Immature natural killer cell (primary cell): ENCODE data around the gene KLHL29. TPM values are rescaled to one million over a fixed set of nuclear protein-coding genes. Genes with fewer than 3 reads are reported as not detected.
"Not testable (repeated sequence)": the region's sequence is repeated elsewhere in the genome, so short reads cannot be mapped to it uniquely, and the experiment has no call there.

Experiments used
- DNase-seq, 3 donors: peaks; one replicate each; pipeline ENCODE4 v3.0.0; 2022; ENCODE audit warnings: mixed read lengths in 1 of 3
- H3K27ac Mint-ChIP-seq, 6 donors: one replicate each; pipeline ENCODE4 v1.8.0; 2020; ENCODE audit warnings: mixed read lengths in 6 of 6, mild to moderate bottlenecking in 5 of 6, inconsistent platforms in 4 of 6, moderate library complexity in 3 of 6
- H3K27me3 Mint-ChIP-seq, 3 donors: one replicate each; pipeline ENCODE4 v1.8.0; 2020 to 2021; ENCODE audit warnings: low read depth in 3 of 3, mild to moderate bottlenecking in 3 of 3, mixed read lengths in 3 of 3, moderate library complexity in 3 of 3, inconsistent platforms in 1 of 3
- H3K36me3 Mint-ChIP-seq, 3 donors: one replicate each; pipeline ENCODE4 v1.8.0; 2020; ENCODE audit warnings: mixed read lengths in 3 of 3, inconsistent platforms in 2 of 3, mild to moderate bottlenecking in 2 of 3
- H3K4me1 Mint-ChIP-seq, 2 donors: one replicate each; pipeline ENCODE4 v1.8.0; 2020; ENCODE audit warnings: inconsistent platforms in 2 of 2, mild to moderate bottlenecking in 2 of 2, mixed read lengths in 2 of 2, moderate library complexity in 1 of 2
- H3K4me3 Mint-ChIP-seq, 5 donors: one replicate each; pipeline ENCODE4 v1.8.0; 2020; ENCODE audit warnings: mild to moderate bottlenecking in 5 of 5, mixed read lengths in 5 of 5, inconsistent platforms in 3 of 5, moderate library complexity in 3 of 5
- H3K9me3 Mint-ChIP-seq, 6 donors: one replicate each; pipeline ENCODE4 v1.8.0; 2020; ENCODE audit warnings: mild to moderate bottlenecking in 6 of 6, mixed read lengths in 6 of 6, inconsistent platforms in 4 of 6, moderate library complexity in 3 of 6
- polyA plus RNA-seq, 3 donors: library from polyadenylated mRNA; unstranded; fragments of 300-500 nt; fragmentation: Illumina TruSeq; gene quantifications; one replicate each; pipeline ENCODE4 v1.2.3, GENCODE V29; 2021

The KLHL29 gene
- under 1 TPM in 2 of 3 donors, not detected in 1; 0.02 to 0.41 TPM for polyA plus RNA-seq

- no peaks in the 10 kb centered on the region for H3K36me3 Mint-ChIP-seq
- peaks cover 0 to 2% (median 0%) of the 10 kb centered on the region in 6 donors for H3K9me3 Mint-ChIP-seq
- peak; percentile 21 to 35 (median 33) for DNase-seq
- H3K27ac Mint-ChIP-seq: no peak within 1 kb of the TSS
- peak within 1 kb of the TSS; percentile 79 to 84 (median 83) for H3K4me3 Mint-ChIP-seq
- peaks cover 15 to 31% (median 19%) of the 10 kb centered on the region in 3 donors for H3K27me3 Mint-ChIP-seq
- H3K4me1 Mint-ChIP-seq: peaks cover 20 to 35% of the 10 kb centered on the region in 2 donors
These were observed at the start of gene KLHL29 for GRCh38 chr2:23384551-23385343. KLHL29 (plus strand) TSS chr2:23385179; CDS start chr2:23562197, 177,018 bp downstream.

DNA sequence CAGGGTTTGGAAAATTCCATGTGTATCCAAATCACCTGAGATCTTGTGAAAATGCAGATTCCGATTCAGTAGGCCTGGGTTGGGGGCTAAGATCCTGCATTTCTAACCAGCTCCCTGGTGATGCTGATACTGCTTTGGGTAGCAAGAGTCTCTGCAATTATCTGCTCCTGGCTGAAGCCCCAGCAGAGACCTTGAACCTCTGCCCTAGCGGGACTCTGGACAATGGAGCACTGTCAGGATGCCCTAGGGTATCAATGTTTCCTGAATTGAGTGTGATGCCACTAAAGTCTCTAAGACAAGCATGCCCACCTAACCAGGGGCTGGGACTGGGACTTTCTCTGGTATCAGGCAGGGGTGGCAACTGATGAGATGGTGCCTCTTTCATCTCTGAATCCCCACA lies 49.4 kb upstream of the KLHL29 start:
- H3K36me3 Mint-ChIP-seq: no peaks in the 10 kb centered on the region

DNA sequence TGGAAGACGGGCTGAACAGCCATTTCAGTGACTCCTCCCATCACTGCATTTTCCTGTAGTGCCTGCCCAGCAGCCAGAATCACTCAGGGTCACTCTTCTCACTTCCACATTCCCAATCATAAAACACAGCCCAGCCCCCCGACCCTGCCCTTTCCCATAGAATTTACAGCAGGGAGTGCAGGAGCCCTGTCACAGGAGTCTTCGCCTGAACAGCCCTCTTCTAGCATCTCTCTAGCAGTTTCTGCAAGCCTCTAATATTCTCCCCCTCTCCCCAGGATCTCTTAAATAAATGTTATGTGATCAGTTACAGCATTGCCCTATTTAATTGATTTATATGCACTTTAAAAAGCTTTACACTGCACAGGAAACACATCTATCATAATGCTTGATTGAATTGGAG lies 42.9 kb upstream of the KLHL29 start:
- H3K27me3 Mint-ChIP-seq: peaks cover 3 to 8% (median 4%) of the 10 kb centered on the region in 3 donors
- no peak overlapping the region for H3K27ac Mint-ChIP-seq
- no peak overlapping the region for H3K4me3 Mint-ChIP-seq
- H3K36me3 Mint-ChIP-seq: no peaks in the 10 kb centered on the region
- H3K4me1 Mint-ChIP-seq: no peaks in the 10 kb centered on the region
- peaks cover 0 to 2% (median 0%) of the 10 kb centered on the region in 6 donors for H3K9me3 Mint-ChIP-seq
- no peak for DNase-seq

More for the DNA sequence above, 49.4 kb upstream of the KLHL29 start:
- Mint-ChIP-seq H3K27me3 (peaks cover 3 to 4% (median 4%) of the 10 kb centered on the region in 3 donors), H3K4me1 (no peaks in the 10 kb centered on the region), H3K4me3 (no peak overlapping the region), H3K9me3 (no peaks in the 10 kb centered on the region), H3K27ac (no peak overlapping the region)
- no peak for DNase-seq

- no peak overlapping the region for H3K4me3 Mint-ChIP-seq
- peaks cover 4 to 10% (median 4%) of the 10 kb centered on the region in 3 donors for H3K27me3 Mint-ChIP-seq
- DNase-seq: no peak
- no peak overlapping the region for H3K27ac Mint-ChIP-seq
- H3K4me1 Mint-ChIP-seq: no peaks in the 10 kb centered on the region
- peaks cover 0 to 2% (median 0%) of the 10 kb centered on the region in 6 donors for H3K9me3 Mint-ChIP-seq
- no peaks in the 10 kb centered on the region for H3K36me3 Mint-ChIP-seq
These were observed 39.0 kb upstream of the KLHL29 start for GRCh38 chr2:23346029-23346428.

DNA sequence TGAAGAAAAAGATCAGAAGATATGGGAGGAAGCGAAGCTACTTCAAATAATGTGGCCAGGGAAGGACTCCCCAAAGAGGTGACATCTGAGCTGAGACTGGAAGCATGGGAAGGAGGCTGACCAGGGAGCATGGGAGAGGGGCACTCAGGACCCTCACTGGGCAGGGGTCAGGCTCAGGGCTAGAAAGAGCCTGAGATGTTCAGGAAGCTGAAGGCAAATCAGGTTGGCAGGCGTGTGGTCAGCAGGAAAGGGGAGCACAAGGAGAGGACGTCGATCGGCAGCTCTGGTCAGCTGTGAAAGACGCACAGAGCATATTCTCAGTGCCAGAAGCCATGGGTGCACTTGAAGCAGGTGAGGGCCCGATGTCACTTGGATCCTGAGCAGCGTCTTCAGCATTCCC lies 38.2 kb upstream of the KLHL29 start:
- H3K4me1 Mint-ChIP-seq: no peaks in the 10 kb centered on the region
- DNase-seq: no peak
- no peak overlapping the region for H3K4me3 Mint-ChIP-seq
- H3K27me3 Mint-ChIP-seq: peaks cover 4 to 10% (median 5%) of the 10 kb centered on the region in 3 donors
- no peak overlapping the region for H3K27ac Mint-ChIP-seq
- peaks cover 0 to 2% (median 0%) of the 10 kb centered on the region in 6 donors for H3K9me3 Mint-ChIP-seq
- H3K36me3 Mint-ChIP-seq: no peaks in the 10 kb centered on the region

DNA sequence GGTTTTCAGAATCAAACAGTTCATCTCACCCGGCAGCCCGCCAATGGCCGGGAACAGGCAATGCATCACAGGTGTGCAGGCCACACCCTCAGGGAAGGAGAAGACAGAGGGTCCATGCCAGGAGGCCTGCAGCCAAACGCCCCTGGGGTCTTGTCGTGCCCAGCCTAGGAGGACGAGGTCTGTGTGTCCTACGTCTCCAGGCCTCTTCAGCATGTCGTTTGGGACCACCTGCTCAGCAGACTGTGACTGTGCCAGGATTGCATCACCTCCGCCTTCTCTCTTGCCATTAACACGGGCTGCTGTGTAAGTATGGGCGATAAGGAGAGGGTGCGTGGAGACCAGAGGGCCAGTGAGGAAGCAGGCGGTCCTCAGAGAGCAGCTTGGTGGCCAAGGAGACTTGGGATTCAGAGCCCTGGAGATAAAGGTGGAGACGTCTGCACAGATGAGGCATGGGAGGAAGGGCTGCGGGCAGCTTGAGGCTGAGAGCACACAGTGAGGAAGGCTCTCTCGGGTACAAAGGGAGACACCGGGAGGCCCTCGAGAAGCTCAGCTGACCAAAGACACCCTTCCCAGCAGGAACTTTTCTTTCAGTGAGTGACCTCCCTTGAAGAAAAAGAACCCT lies 37.4 kb upstream of the KLHL29 start:
- H3K4me3 Mint-ChIP-seq: no peak overlapping the region
- H3K27ac Mint-ChIP-seq: no peak overlapping the region
- DNase-seq: no peak
- peaks cover 0 to 2% (median 0%) of the 10 kb centered on the region in 6 donors for H3K9me3 Mint-ChIP-seq
- peaks cover 4 to 6% (median 5%) of the 10 kb centered on the region in 3 donors for H3K27me3 Mint-ChIP-seq
- H3K4me1 Mint-ChIP-seq: no peaks in the 10 kb centered on the region
- H3K36me3 Mint-ChIP-seq: no peaks in the 10 kb centered on the region

DNA sequence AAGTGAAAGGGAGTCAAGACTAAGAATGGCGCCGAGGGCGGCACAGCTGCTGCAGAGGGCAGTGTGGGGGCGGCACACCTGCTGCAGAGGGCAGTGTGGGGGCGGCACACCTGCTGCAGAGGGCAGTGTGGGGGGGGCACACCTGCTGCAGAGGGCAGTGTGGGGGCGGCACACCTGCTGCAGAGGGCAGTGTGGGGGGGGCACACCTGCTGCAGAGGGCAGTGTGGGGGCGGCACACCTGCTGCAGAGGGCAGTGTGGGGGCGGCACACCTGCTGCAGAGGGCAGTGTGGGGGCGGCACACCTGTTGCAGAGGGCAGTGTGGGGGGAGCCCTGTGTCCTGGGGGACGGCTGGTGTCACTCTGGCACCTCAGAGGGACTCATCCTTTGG lies 36.9 kb upstream of the KLHL29 start:
- H3K9me3 Mint-ChIP-seq, H3K36me3 Mint-ChIP-seq, DNase-seq, H3K4me1 Mint-ChIP-seq, H3K27me3 Mint-ChIP-seq, H3K27ac Mint-ChIP-seq, H3K4me3 Mint-ChIP-seq: not testable (repeated sequence)

DNA sequence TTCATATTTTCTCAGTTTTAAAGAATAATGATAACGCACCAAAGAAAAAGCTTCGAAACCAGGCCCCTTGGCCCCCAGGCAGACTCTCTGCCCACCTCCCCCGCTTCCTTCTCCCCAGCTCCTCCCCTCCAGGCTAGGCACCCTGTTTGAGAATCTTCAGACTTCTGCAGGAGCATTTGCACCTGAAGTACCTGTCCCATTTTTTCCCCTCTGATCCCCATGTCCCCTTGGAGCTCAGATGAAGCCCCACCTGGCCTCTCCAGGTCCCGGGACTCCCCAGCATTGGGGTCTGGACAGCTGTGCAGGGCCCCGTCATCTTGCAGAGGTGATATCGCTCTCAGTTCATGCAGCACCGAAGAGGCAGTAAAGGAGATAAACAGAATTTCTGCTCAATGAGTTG lies 35.5 kb upstream of the KLHL29 start:
- Mint-ChIP-seq H3K4me3 (no peak overlapping the region), H3K27ac (no peak overlapping the region), H3K9me3 (peaks cover 0 to 2% (median 0%) of the 10 kb centered on the region in 6 donors), H3K36me3 (no peaks in the 10 kb centered on the region), H3K4me1 (no peaks in the 10 kb centered on the region), H3K27me3 (peaks cover 1 to 12% (median 9%) of the 10 kb centered on the region in 3 donors)
- no peak for DNase-seq

GRCh38 chr2:23350041-23350791 lies 34.8 kb upstream of the KLHL29 start:
- H3K4me1 Mint-ChIP-seq: no peaks in the 10 kb centered on the region
- no peak overlapping the region for H3K27ac Mint-ChIP-seq
- peaks cover 0 to 2% (median 0%) of the 10 kb centered on the region in 6 donors for H3K9me3 Mint-ChIP-seq
- no peak for DNase-seq
- no peak overlapping the region for H3K4me3 Mint-ChIP-seq
- peaks cover 1 to 13% (median 9%) of the 10 kb centered on the region in 3 donors for H3K27me3 Mint-ChIP-seq
- no peaks in the 10 kb centered on the region for H3K36me3 Mint-ChIP-seq

DNA sequence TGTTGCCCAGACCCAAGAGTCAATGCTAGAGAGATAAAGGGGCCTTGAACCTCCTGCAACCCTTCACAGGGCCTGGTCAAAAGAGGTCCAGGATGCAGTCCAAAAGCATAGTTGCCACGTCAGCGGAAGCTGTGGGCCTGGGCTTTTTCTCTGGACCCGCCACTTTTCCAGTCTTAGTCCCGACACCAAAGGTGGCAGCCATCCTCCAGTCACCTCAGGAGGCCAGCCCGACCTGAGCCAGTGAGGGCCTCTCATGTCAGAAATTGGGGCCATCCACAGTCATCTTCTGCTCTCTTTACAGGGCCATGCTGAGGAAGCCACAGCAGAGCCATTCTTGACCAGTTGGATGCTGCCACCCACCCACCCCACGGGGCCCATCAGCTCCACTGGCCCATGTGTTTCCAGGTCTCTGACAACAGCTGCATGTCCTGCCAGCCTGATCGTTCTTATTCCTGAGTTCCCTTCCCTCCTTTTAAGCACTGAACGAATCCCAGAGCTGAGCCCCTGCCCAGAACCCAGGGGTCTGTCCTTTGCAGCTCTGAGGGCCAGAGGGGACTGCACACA lies 34.1 kb upstream of the KLHL29 start:
- H3K36me3 Mint-ChIP-seq: no peaks in the 10 kb centered on the region
- H3K4me1 Mint-ChIP-seq: no peaks in the 10 kb centered on the region
- no peak overlapping the region for H3K27ac Mint-ChIP-seq
- H3K9me3 Mint-ChIP-seq: peaks cover 0 to 2% (median 0%) of the 10 kb centered on the region in 6 donors
- DNase-seq: no peak
- H3K4me3 Mint-ChIP-seq: no peak overlapping the region
- peaks cover 1 to 13% (median 9%) of the 10 kb centered on the region in 3 donors for H3K27me3 Mint-ChIP-seq

DNA sequence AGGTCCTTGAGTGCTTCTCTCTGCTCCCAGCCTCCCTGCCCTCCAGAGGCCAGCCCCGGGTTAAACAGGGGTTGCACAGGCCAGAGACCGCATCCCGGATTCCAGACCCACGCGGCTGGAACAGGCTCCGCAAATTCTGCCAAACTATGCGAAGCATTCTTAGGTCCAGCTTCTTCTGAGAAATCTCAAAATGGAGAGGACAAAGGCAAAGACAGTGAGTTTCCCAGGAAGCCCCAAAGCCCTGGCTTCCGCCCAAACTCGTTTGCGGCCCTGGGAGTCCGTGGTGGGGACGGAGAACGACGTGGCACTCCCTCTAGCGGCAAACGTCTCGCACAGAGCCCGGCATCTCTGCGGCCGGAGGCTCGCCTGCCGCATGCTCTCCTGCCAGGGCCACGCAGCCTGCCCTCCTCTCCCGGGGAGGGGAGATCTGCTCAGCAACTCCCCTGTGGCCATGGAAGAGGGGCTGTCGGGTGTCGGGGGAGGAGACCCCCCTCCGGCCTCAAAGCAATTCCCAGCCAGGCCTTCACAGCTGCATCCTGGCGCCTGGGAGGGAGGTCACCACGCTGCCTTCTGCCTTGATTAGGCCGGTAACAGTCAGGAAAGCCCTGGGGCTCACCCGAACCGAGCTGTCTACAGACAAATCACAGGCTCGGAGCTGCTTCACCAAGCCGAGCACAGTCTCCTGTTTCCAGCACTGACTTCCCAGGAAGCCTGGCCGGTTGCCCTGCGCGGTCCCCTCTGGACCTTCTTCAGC lies 33.4 kb upstream of the KLHL29 start:
- DNase-seq: peak in 1 of 3 donors; percentile 6
- H3K27ac Mint-ChIP-seq: no peak overlapping the region
- no peaks in the 10 kb centered on the region for H3K36me3 Mint-ChIP-seq
- H3K4me3 Mint-ChIP-seq: no peak overlapping the region
- peaks cover under 1 to 15% (median 9%) of the 10 kb centered on the region in 3 donors for H3K27me3 Mint-ChIP-seq
- no peaks in the 10 kb centered on the region for H3K4me1 Mint-ChIP-seq
- no peaks in the 10 kb centered on the region for H3K9me3 Mint-ChIP-seq

DNA sequence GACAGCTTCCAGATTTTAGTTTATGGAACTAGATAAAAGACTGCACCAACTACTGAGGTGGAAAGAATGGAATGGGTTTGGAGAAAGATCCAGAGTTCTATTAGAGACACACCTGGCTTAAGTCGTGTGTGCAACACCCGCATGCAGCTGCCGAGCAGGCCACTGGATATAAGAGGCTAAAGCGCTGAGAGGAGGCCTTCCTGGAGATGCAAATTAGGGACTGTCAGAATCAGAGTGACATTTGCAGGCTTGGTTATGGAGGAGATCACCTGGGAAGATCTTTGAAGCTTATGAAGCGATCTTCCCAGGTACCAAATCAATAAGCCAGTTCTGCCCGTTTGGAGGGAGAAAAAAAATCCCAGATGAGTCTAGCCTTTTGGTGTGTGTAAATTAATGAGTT lies 30.4 kb upstream of the KLHL29 start:
- H3K27me3 Mint-ChIP-seq: peaks cover 0 to 13% (median 10%) of the 10 kb centered on the region in 3 donors
- no peaks in the 10 kb centered on the region for H3K4me1 Mint-ChIP-seq
- no peaks in the 10 kb centered on the region for H3K9me3 Mint-ChIP-seq
- no peaks in the 10 kb centered on the region for H3K36me3 Mint-ChIP-seq
- H3K27ac Mint-ChIP-seq: no peak overlapping the region
- DNase-seq: no peak
- H3K4me3 Mint-ChIP-seq: no peak overlapping the region

DNA sequence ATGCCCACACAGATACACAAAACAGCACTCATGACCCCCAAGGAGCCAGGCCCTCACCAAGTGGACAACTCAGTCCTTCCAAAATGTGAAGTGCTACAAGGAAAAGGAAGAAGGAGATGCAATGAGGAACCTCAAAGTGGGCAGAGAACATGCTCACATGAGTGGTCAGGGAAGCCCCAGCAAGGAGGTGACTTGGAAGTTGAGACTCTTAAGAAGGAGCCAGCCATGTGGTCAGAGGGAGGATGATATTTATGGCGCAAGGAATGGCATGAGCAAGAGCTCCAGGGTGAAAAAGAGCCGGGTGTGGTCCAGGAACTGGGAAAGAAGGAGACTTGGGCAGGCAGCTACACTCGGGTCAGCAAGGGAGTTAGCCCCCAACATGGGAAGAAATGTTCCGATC lies 30.0 kb upstream of the KLHL29 start:
- Mint-ChIP-seq H3K4me1 (no peaks in the 10 kb centered on the region), H3K4me3 (no peak overlapping the region), H3K27me3 (peaks cover 0 to 12% (median 10%) of the 10 kb centered on the region in 3 donors), H3K36me3 (no peaks in the 10 kb centered on the region), H3K9me3 (no peaks in the 10 kb centered on the region), H3K27ac (no peak overlapping the region)
- DNase-seq: no peak
